SU-DHL-6 (cell line): Measurements from ENCODE around the gene ADAT1.

Experiments used
- EZH2phosphoT487 ChIP-seq: fragments of 200-600 bp; sonication (generic), shearing (Covaris generic); conservative IDR thresholded peaks from 2 replicates; pipeline ENCODE4 v1.6.1; 2018; ENCODE audit warnings: mild to moderate bottlenecking, antibody characterized with exemption, low read length, moderate library complexity, mixed read lengths
- TF ChIP-seq, protein P1 (sequence below): fragments of 200-600 bp; sonication (generic); IDR thresholded peaks from one replicate; pipeline ENCODE4 v1.5.1; 2017; ENCODE audit warnings: antibody characterized with exemption, mild to moderate bottlenecking, low read length, moderate library complexity; ENCODE audit not compliant: insufficient read depth, poor library complexity, severe bottlenecking

DNA sequence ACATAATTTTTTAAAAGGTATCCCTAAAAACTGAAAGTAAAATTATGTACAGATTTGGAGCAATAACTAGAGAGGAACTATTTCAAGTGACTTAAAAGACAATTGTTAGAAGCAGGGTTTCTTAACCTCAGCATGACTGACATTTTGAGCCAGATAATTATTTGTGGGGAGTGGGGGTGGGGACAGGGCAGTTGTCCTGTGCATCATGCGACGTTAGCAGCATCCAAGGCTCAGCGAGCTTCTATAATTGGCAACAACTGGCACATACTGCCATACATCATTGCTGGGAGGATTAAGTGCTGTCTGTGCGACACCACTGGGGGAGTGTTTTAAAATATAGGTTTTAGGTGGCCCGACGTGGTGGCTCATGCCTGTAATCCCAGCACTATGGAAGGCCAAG, 29.8 kb downstream of the ADAT1 start:
- TF ChIP-seq, protein P1, sequence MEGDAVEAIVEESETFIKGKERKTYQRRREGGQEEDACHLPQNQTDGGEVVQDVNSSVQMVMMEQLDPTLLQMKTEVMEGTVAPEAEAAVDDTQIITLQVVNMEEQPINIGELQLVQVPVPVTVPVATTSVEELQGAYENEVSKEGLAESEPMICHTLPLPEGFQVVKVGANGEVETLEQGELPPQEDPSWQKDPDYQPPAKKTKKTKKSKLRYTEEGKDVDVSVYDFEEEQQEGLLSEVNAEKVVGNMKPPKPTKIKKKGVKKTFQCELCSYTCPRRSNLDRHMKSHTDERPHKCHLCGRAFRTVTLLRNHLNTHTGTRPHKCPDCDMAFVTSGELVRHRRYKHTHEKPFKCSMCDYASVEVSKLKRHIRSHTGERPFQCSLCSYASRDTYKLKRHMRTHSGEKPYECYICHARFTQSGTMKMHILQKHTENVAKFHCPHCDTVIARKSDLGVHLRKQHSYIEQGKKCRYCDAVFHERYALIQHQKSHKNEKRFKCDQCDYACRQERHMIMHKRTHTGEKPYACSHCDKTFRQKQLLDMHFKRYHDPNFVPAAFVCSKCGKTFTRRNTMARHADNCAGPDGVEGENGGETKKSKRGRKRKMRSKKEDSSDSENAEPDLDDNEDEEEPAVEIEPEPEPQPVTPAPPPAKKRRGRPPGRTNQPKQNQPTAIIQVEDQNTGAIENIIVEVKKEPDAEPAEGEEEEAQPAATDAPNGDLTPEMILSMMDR, result no peak
- no peak for TF ChIP-seq EZH2phosphoT487
